Measurements from ENCODE around the gene EHBP1L1.

DNA sequence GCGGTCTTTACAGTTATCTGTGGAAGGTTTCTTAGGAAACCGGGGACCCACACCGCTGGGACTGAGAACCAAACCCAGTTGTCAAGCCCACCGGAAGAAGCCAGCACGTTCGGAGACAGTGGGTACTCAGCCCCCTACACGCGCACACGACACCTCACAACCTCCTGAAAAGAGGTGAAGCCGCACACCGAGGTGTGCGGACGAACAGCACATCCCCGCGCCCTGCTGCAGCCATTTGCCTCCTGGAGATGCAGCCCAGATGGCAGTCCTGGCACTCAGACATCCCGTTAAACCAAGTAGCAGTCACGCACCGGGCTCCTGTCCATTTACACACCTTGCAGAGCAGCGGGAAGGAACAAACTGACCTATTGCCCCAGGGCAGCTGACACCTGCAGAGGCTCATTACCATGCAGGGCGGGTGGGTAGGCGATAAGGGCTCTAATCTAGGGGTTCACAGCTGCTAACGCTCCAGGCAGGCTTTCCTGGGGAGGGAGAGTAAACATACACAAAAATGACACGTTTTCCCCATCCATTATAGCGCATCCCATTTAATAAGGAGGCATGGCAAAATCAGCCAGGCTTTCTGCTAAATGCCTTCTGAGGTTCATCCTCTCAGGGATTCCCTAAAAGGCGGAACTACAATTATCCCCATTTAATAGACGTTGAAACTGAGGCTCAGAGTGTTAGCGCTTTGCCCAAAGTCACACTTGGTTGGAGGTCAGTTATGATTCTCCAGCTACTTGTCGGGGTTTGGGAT, 864 bp upstream of the EHBP1L1 start:
- TF ChIP-seq POLR2A (IDR thresholded peaks at IDR 0.05; ENCODE audit: low read depth) (no peak), EP300 (IDR thresholded peaks at IDR 0.05) (no peak)
- TF ChIP-seq, protein P1, sequence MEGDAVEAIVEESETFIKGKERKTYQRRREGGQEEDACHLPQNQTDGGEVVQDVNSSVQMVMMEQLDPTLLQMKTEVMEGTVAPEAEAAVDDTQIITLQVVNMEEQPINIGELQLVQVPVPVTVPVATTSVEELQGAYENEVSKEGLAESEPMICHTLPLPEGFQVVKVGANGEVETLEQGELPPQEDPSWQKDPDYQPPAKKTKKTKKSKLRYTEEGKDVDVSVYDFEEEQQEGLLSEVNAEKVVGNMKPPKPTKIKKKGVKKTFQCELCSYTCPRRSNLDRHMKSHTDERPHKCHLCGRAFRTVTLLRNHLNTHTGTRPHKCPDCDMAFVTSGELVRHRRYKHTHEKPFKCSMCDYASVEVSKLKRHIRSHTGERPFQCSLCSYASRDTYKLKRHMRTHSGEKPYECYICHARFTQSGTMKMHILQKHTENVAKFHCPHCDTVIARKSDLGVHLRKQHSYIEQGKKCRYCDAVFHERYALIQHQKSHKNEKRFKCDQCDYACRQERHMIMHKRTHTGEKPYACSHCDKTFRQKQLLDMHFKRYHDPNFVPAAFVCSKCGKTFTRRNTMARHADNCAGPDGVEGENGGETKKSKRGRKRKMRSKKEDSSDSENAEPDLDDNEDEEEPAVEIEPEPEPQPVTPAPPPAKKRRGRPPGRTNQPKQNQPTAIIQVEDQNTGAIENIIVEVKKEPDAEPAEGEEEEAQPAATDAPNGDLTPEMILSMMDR (IDR thresholded peaks at IDR 0.05) = no peak
